NK-92 treated with Interleukin-12 subunit alpha and Interleukin-12 subunit beta, amount 100 ng/mL, for 24 hours (cell line): ENCODE data around the gene DNAH11.

Source experiments
- DNase-seq: peaks from one replicate; lab custom pipeline; 2025; lab: John Stamatoyannopoulos, UW

The DNAH11 gene

DNA sequence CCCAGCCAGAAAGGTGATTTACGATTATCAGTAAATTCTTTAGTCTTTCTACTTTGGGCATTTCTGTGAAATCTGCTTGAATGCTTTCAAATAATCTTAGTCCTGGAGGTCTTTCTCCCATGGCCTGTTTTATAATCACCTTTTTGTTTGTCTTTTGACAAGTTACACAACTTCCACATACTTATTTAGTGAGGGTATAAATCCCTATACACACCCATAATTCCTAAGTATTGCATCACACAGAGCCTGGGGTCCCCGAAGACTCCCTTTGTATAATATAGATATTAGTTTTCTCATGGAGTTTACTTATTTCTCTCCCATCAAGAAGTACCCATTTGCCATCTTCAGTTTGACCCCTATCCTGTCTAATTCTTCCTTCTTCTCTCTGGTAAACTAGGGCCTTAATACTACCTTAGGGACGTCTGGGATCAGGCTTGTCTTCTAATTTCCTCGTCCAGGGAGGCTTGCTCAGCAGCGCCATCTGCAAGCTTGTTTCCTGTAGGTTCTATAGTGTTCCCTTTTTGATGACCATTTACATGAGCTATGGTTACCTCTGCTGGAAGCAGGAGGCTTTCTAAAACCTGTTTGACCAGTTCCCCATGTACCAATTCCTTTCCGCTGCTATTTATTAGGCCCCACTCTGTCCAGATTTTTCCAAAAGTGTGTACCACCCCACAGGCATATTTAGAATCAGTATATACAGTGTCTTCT is 8.1 kb downstream of the DNAH11 start:
- no peak for DNase-seq

DNA sequence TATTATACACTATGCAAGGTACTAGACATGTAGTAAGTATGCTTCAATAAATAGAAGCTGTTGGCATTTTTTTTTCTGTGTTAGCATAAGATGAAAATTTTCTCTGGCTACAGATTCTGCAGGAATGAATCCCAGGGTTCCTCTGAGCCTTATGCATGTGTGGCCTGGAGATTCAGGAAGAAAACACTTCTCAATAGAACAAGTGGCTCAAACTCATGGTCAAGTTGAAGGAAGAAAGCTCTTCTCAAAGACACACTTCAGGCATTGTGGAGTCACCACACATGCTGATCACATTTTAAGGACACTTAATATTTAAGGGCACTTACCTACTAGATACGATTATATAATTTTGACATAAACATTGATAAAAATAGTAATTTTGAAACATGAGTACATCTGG is 19.5 kb downstream of the DNAH11 start:
- DNase-seq = no peak

DNA sequence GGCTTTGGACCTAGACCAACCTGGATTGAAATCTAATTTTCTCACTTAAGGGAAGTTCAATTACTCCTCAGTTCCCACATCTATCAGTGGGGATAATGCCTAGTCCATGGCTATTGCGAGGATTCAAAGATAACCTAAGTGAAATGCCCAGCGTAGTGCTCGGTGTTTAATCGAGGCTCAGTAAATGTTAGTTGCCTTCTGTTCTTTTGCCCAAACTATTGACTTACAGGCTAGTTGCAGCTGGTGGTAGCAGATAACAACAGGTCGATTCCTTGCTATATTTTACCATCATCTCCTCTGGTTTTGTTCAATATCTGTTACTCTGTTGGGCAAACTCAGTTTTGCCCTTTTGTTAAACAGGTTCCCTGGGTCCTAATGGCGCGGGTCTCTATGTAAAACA is 22.8 kb downstream of the DNAH11 start:
- DNase-seq = no peak

DNA sequence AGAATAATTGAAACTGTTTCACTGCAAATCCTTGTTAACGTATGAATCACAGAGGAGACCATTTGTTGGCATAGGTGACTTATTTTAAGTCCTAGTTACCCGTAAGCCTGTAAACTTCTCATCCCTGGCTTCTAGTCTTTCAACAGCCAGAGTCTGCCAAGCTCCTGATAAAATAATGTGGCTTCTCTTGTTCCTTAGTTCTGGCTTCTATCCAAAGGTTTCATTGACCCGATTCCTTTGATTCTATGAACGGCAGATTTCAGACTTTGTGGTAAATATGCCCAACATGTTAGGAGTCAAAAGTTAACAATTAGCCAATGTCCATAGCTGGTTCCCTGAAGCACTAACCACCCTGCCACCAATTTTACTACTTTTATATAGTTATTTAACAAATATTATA is 23.3 kb downstream of the DNAH11 start:
- DNase-seq = no peak

DNA sequence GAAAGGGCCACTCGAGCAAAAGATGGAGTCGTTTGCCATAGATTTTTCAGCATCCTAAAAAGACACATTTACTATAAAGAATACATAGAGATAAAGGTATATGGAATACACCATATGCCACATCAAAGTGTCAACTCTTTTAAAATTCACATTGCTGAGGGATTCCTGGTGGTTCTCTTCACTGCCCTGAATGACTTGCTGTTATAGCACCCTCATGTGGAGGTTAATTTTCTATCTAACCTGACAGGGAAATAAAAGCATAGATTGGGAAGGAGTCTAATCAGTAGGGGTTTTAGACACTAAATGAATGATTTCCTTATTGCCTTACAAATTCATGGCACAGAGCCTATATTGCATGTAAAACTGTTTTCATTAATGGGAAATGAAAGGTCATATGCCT is 25.9 kb downstream of the DNAH11 start:
- no peak for DNase-seq

DNA sequence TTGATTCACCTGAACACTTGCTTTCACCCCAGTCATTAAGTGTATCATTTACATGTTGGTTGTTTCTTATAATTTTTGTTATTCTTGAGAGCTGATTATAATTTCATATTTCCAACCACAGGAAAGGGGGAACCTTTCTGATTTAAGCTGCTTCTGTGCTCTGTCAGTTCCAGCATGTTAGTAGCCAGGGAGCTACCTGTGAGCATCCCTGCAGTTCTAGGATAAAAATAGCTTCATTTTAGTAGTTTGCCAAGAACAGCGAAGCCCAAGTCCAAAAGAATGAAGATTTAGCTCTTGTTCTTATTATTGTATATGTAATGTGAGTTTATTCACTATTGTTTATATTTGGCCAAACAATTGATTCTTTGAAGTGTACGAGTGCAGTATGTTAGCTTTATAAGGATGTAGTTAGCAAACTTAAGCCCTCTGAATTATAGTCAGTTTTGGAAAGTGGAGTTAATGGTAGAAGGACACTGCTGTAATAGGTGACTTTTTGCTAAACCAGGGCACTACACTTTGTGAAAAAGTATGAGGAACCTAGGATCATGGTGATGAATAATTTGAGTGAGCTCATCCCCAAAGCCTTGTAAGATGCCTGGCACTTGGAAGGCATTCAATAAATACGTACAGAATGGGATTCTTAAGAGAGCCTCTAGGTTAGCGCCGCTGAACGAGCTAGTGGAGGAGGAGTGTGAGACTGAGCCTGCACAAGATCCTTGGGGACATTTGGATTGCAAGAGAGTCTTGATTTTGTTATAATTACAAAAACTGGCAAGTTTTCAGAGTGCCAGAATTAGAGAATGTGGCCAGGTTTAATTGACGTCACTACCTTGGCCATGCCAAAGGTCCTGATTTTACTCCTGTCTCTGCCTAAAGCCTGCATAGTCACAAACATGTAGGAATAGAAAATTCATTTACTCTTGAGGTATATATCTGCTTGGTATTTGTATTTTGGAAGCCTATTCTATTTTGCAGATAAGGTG is 29.8 kb downstream of the DNAH11 start:
- DNase-seq = no peak

DNA sequence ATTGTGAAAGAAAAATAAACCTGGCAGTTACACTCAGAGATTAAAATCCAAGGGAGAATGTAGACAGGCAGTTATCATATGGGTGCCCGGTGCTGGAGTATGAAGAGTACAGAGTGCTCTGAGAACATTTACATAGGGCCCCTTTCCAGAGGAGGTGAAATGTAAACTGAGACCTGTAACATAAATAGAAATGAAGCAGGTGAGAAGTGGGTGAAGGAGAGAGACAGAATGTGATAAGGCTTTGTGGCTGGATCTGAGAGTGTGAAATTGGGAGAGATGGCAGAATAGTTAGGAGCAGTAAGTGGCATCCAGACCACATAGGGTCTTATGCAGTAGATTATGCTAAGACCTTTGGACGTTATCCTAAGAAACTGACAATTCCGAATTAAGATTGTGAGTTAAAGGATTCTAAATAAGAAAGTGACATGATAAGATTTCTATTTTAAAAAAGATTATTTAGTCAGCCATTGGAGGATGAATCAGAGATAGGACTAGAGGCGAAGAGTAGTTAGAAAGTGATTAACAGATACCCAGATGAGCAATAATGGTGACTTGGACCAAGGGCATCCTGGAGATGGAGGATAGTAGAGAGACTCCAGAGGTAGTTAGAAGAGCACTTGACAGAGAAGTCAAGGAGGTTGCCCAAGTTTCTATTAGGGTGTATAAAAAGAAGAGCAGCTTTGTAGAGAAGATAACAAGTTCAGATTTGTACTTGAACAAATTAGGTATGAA is 36.7 kb downstream of the DNAH11 start:
- DNase-seq = no peak

DNA sequence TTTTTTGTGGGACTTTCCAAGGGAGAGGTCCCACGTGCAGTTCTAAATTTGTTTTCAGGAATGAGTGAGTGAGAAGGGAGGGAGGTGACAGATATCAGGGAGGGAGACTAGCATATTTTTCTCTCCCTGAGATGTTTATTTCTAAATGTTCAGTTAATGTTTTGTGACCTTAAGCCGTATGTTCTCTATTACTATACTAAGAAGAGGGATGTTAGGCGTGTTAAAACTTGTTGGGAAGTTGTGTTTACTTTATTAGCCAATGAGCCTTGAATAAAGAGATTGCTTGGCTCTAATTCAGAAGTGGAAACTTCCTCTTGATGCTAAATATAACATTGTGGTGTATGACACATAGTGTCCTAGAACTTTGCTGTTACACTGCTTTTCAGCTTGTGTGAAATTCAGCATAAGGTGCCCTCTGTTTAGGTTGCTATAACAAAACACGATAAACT is 37.3 kb downstream of the DNAH11 start:
- DNase-seq = no peak

DNA sequence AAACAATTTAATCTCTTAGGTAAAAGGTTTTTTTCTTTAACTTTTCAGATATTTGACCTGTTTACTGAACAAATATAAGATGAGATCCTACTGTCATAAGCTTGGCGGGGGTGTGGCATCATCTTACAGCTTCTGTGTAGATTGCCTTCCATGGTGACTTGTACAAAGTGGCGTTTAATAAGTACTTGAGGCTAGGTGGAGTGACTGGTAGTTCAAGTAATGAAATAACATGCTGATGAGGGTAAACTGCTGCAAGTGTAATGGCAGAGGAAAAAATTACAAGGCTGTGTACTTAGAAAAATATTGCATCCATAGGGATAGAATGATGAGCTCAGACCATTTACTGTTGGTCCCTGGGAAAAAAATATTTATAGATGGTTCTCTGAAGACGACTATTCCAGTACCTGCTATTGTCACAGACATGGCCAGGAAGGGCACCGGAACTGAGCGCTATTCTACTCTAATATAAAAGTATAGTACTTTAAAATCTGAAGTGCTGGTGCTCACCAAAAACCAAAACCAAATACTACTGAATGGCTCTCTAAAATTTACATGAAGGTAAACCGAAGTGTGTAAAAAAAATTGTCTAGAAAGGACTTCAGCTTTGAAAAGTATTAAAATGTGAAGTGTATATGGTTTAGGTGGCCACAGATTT is 42.4 kb downstream of the DNAH11 start:
- DNase-seq = no peak

DNA sequence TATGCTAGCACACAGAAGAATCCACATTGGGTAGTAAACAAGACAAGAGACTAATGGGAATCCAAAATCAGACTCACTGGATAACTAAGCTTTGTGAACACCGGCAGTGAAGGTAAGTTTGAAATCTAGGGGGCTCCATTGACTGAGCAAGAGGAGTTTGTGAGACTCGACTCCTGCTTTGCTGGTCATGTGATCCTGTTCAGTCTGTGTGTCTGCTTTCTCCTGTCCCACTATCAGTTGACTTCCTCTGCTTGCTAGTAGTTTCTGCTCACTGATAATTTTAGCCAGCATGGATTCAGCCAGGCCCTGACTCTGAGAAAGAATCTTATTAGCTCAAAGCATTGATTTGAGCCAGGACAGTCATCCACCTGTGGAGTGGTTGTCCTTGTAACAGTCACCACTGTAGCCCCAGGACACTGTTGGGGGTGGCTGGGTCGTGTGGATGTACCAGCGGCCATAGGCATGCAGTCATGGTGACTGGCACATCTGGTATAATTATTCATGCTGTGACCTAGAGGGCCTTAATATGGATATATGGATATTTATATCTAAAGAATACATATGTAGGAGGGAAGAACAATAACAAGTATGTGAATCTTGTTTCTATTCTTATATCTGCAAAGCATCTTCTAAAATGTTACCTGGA is 44.4 kb downstream of the DNAH11 start:
- DNase-seq = no peak

DNA sequence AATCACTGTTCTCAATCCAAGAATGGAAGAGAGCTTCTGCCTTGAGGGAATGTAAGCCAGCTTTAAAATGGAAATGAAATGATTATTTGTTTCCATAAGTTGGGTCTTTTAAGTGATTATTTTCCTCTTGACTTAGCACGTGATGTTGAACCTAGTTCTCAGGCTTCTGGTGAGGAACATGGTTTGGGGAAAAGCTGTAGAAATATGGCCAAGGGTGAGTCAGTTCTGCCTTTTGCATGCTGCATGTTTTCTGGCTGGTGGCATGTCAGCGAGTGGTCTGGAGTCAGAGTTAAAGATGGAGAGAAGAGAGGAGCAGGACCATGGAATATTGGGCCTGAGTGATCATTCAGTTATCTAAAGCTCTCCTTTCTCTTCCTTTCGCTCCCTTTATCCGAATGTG is 54.0 kb downstream of the DNAH11 start:
- DNase-seq = no peak

DNA sequence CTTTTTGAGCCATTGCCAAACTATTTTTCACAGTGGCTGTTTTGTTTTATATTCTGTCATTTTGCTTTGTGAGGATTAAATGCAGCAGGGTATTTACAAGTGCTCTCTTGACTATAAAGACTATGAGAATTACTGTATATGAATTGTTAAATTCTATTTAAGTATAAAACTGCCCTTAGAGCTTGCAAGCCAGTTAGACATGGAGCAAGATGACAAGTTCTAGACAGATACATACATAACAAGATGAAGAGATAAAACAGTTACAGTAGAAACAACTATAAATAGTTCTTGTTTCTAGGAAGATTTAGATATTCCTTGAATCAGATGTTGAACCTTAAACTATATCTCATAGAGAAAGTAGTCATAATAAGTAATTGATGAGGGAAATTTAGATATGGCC is 60.6 kb downstream of the DNAH11 start:
- no peak for DNase-seq

DNA sequence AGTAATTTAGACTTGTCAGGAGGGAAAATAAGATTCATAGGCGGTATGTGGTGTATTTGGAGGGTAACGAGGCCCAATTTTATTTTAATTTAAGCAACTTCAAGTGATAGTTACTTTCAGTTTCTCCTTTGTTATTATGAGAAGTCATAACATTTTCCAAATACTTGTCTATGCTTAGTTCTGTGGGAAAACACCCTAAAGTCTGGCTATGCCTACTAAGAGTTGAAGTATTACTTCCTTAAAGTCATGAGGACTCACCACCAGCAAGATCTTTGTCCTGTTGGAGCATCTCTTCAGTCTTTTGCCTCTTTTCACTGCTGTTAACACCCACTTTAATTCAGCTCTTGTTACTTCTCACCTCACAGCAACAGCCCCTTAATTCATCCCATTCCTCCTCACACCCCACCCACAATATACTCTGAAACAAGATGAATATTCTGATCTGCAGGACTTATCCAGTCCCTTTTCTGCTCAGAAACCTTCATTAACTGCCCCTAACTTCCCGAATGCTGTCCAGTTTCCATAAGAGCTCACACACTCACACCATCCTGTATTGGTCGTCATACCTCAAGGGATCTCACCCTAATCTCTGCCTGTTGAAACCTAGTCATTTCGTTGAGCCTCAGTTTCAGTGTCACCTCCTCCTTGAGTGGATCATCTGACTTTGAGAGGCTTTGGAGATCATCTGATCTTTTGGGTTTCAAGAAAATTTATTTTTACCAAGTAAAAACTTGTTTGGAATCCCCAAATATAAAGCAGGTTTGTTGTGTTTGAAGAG is 61.3 kb downstream of the DNAH11 start:
- DNase-seq = no peak

DNA sequence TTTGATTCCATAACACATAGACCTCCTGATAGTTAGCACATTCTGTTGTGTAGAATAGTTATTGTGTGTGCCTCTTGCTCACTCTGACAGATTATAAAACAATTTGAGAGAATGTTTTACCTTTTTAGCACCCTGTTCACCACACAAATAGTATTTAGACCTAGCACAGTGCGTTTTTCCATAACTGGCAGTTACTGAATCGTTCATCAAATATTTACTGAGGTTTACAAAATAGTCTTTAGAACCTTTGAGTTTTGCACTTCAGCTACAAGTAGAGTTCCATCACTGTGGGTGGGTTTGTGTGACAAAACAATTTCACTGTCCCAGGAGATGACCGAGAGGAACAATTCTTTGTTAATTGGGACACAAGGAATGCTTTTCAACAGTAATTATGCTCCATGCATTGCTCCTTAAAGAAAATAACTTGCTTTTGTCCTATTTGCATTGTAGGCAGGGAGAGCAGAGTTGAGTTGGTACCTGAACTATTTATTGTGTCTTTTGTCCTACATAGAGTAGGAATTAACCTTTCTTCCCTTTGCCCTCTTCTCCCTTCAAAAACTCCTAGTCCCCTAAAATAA is 62.3 kb downstream of the DNAH11 start:
- DNase-seq = no peak

DNA sequence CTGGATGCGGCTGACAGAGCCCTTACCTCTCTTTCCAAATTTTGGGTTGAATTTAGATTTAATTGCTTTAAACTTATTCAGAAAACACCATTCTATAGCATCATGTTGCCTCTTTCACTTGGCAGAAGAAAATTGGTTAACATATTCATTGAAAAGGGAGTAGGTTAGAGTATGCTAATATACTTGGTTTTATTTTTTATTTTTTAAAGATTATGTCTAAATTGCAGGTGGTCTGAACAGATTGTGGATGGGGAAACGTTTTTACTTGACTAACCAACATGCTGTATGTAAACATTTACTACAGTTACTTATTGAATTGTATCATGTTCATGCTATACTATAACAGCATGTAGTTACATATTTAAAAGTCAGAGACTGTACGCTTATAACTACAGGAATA is 65.6 kb downstream of the DNAH11 start:
- no peak for DNase-seq

DNA sequence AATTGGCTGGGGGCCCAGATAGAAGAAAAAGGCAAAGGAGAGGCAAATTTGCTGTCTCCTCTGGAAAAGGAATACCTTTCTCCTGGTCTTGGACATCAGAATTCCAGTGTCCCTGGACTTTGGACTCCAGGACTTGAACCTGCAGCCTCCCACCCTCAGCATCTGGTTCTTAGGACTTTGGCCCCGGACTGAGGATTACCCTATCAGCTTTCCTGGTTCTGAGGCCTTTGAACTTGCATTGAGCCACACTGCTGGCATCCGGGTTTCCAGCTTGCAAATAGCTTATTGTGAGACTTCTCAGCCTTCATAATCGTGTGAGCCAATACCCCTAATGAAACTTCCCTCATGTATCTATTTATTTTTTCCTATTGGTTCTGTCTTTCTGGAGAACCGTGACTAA is 68.3 kb downstream of the DNAH11 start:
- no peak for DNase-seq

DNA sequence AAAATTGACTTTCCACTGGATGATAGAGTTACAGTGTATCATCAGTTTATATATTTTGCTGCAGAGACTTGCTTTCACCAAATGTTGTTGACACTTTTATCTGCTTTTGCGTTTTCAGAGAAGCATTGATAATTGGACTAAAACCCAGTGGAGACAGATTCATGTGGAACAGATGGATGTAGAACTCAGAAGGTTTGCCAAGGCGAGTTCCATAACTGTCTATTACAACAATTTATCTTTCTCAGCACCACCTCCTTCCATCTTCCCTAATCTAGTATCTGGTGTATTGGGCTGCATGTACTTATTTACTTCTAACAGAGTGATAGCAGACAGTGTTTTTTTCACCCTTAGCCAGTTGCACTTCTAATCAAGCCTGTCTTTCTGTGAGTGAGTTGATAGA is 73.3 kb downstream of the DNAH11 start:
- no peak for DNase-seq

DNA sequence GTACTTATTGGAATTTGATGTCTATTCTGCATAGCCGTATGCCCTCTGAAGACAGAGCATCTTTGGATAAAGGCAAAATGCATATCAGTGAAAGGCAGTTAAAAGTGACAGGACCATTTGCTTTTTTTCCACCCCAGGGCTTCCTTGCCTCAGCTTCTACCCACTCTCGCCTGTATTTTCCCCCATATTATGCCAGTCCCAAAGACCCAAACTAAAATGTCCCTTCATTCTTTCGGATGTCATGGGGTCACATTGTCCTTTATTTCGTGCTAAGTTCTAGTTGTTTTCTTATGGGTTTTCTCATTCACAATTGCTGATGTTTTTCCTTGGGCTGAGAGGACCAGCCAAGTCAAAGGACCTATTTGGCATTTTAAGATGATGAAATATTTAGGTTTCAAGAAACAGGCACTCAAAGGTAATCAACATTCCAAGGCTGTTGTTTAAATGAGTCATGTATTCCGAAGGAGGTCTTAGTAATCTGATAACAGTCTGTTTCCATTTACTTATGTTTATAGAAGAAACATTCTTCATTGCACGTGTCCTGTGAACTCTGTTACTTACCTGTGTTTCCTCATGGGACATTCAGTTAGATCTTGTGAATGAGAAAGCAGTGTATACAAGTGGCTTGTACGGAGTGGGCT is 74.1 kb downstream of the DNAH11 start:
- no peak for DNase-seq

DNA sequence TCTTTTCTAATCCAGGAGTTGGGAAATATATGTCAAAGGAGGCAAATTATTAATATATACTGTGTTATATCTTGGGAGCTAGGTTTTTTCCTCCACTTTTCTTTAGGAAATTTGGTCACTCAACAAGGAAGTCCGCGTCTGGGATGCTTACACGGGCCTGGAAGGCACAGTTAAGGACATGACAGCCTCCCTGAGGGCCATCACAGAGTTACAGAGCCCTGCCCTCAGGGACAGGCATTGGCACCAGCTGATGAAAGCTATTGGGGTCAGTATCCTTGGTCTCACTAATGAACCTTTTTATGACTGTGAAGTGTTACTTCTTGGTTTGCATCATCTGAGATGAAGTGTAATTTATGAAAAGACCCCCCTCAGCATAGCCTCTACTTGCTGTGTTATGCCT is 74.7 kb downstream of the DNAH11 start:
- DNase-seq = no peak

DNA sequence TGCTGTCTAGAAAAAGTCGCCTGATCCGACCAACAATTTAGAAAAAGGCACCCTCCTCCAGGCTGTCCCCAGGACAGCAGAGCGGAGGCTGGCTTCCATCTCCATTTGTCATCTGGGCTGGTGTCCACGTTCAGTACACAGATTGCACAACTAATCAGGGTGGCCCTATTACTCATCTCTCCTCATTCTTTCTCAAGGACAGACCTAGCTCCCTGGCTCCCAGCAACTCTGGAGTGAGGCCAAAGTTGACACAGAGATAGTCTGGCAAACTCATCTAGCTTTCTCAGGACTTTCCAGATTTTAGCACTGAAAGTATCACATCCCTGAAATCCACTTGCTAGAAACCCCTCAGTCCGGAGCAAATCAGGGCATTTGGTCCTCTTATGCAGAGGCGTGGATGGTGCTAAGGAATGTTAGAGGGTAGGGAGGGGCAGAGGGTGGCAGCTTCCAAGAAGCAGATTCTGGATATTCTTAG is 75.1 kb downstream of the DNAH11 start:
- DNase-seq = no peak
